GM13976 (cell line): ENCODE measurements around the gene FRRS1L.

ENCODE experiments used
- DNase-seq: peaks from one replicate; pipeline ENCODE4 v3.0.0; 2012; ENCODE audit warnings: low spot score
- in situ Hi-C: fragments of 300-500 bp; cut with MboI; formaldehyde crosslinking; loops from one replicate; pipeline ENCODE4 v1.12.0; 2022; ENCODE audit warnings: low sequenced_read_pairs, mixed read lengths, inconsistent platforms; ENCODE audit not compliant: unreplicated experiment
- TF ChIP-seq, protein P1 (sequence below): IDR thresholded peaks from 2 replicates; pipeline ENCODE4 v1.5.1; 2012; ENCODE audit warnings: borderline replicate concordance, mild to moderate bottlenecking; ENCODE audit not compliant: insufficient read depth; ENCODE audit errors: extremely low read depth, missing control alignments, control extremely low read depth

FRRS1L gene

DNA sequence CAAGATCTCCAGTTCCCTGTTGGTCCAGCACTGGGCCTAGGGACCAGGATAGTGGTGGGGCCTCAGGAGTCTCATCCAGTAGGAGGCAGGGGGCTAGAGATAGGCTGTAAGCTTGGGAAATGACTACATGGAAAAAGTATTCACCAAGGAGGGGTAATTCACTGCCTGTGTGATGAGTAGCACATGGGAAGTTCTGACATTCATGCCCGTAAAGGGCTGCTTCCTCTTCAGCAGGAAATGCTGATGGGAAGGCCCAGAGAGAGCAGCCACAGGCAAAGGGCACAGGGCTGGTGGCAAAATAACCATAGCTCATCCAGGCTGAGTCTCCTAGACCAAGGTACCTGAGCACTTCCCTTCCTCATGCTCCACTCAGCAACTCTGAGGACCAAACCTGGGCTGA lies 23.1 kb upstream of the FRRS1L start:
- no peak for DNase-seq
- in situ Hi-C loops, result no loop called here

DNA sequence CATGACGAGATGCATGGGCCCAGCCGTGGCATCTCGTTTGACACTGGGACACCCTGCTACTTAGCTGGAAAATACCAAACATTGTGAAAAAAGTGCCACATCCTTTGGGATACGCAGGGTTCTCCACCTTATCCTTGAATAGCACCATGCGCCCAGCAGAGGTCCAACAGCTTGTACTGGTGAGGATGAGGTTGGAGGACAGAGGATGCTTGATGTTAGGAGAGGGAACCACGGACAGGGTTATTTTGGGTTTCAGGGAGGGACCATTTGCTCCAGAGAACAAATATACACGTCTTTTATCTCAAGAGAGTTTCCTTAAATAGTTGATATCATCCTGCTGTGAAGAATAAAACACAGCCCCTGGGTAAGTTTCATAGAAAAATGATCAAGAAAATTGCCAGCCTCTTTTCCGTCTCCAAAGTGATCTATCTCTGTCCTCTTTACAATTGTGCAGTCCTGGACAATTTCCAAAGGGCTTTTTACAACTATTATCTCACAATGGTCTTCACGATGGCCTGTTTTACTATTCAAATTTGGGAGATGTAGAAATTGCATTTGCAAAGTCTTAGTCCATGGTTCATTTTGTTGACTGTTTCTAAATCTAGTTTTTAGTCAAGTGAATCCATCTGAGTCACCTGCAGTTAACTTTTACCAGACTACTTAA lies 19.9 kb upstream of the FRRS1L start:
- in situ Hi-C loops, result no loop called here
- DNase-seq, result no peak
- TF ChIP-seq, protein P1, sequence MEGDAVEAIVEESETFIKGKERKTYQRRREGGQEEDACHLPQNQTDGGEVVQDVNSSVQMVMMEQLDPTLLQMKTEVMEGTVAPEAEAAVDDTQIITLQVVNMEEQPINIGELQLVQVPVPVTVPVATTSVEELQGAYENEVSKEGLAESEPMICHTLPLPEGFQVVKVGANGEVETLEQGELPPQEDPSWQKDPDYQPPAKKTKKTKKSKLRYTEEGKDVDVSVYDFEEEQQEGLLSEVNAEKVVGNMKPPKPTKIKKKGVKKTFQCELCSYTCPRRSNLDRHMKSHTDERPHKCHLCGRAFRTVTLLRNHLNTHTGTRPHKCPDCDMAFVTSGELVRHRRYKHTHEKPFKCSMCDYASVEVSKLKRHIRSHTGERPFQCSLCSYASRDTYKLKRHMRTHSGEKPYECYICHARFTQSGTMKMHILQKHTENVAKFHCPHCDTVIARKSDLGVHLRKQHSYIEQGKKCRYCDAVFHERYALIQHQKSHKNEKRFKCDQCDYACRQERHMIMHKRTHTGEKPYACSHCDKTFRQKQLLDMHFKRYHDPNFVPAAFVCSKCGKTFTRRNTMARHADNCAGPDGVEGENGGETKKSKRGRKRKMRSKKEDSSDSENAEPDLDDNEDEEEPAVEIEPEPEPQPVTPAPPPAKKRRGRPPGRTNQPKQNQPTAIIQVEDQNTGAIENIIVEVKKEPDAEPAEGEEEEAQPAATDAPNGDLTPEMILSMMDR, result no peak

More for the DNA sequence above, 23.1 kb upstream of the FRRS1L start:
- TF ChIP-seq, protein P1, result no peak

DNA sequence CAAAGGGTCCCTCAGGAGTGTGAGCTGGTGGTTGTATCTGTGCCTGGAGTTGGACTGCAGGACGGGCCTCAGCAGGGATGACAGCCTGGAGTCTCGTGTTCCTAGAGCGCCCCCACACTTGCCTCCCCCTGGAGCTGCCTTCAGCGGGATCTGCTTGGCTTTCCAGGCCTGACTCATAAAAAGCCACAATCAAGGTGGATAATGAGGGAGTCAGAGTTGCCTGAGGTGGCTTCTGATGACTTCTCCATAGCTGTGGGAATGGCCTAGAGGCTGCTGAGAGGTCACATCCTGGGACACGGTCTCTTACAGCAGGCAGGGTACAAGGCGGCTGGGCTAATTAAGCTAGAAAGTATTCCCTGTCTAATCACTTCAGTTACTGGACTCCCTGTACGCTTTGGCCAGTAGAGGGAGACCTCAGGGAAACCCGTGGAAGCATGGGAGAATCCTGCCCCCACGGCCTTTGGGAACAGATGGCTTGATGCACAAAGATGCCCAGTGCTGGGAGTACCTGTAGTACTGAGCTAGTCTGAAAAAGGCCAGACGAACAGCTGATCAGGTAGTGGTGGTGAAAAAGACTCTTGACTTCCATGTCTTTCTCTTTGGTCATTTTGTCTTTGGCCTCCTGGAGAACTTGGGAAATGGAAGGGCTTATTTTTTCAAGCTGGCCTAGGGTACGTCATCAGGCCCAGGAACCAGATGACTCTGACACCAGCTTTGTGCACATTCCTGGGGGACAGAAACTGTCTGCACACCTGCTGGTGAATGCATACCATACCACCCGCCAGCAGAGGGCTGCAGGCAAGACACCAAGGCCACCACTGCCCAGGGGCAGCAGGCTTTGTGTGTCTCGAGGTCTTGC lies 16.1 kb upstream of the FRRS1L start:
- TF ChIP-seq, protein P1, result peak; percentile 48
- in situ Hi-C loops, result no loop called here
- peak; percentile 62 for DNase-seq

DNA sequence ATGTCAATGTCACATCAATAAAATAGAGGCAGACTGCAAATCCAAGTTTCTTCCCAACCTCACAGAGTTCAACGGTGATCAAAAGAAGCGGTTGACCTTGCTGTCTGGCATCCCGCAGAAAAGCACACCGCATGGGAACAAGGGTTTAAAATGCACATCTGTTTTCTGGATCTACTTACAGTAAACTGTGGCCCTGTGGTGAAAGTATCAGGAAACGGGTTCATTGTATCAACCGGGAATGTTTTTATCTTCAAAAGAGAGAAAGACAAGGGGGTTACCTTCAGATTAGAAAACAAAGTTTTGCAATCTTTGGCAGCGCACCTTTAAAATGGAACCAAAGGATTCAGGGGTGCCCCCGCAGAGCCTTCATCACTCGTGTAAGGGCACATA lies 15.5 kb upstream of the FRRS1L start:
- in situ Hi-C loops, result no loop called here
- TF ChIP-seq, protein P1, result no peak
- no peak for DNase-seq

DNA sequence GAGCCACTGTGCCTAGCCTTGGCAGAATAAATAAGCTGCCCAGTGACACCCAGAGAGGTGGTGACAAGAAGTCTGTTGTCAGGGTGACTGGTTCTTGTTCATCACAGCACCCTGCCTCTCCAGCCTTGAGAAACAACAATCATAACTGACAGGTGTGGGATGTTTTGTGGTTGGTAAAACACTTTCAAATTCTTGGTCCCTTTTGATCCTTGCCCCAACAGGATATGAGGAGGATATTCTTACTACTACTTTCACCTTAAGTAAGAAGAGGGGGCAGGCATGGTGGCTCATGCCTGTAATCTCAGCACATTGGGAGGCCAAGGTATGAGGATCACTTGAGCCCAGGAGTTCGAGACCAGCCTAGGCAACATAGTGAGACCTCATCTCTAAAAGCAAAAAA lies 14.2 kb upstream of the FRRS1L start:
- in situ Hi-C loops, result no loop called here
- peak; percentile 65 for DNase-seq
- TF ChIP-seq, protein P1, result no peak

DNA sequence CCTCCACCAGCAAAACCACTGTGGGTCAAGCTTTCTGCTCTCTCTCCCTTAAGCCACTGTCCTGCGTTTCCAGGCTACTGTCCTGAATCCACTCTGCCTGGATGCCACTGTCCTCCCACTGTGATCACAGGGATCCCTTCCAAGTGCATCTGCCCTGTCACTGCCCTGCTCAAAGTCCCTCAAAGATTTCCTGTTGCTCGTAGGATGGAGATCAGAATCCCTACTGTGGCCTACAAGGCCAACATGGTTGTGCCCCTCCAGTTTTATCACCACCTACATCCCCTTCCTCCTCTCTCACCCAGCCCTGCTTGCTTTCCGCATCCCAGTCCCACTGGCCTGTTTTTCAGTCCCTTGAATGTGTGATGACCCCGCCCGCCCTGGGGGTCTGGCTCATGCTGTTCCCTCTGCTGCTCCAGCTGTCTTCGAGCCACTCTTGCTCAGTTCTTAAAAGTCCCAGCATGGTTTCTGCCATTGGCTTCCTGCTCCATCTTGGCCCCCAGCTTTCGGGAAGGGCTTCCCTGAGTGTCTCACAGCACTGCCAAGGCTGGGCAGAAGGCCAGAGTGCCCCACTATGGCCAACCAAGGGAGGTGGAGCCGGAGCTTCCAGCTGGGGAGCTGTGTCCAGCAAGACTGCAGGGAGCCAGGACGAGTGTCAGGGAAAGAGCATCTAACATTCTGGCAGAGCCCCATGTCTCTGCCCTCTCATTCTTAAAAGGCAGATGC lies 12.9 kb upstream of the FRRS1L start:
- no peak for DNase-seq
- in situ Hi-C loops, result no loop called here
- TF ChIP-seq, protein P1, result no peak
